Endothelial cell of umbilical vein (primary cell): ENCODE measurements around the gene TTC34. TPM values are rescaled to one million over a fixed set of nuclear protein-coding genes. Genes with fewer than 3 reads are reported as not detected.

Source experiments
- BruUV-seq: library from RNA; stranded (reverse); fragments of 400-500 nt; replicated peaks from 2 replicates; lab custom pipeline; 2021; lab: Mats Ljungman, UMichigan
- CTCF ChIA-PET: fragments of 300-600, 350-600 bp; sonication (Branson Sonifier 250); formaldehyde crosslinking; loops from one replicate; lab custom pipeline; 2021; ENCODE audit warnings: antibody characterized with exemption, inconsistent platforms; lab: Charles Lee
- POLR2A ChIA-PET: fragments of 300-600, 350-600 bp; sonication (Branson Sonifier 250); formaldehyde crosslinking; loops from one replicate; lab custom pipeline; 2021; ENCODE audit warnings: antibody characterized with exemption, inconsistent platforms; lab: Charles Lee
- DNase-seq: peaks from one replicate; pipeline ENCODE4 v3.0.0-alpha.2; 2011; ENCODE audit warnings: low read depth, low spot score
- FAIRE-seq: peaks from 2 replicates; lab custom pipeline; 2011; peaks lifted over from hg19 to GRCh38; lab: Jason Lieb, UNC
- H2AFZ ChIP-seq: 2 replicates; pipeline ENCODE4 v1.6.0; 2012; ENCODE audit warnings: low read depth, low read length, control low read depth, inconsistent platforms
- H3K27ac ChIP-seq: 2 replicates; pipeline ENCODE4 v1.5.1; 2011; ENCODE audit warnings: low read depth, mild to moderate bottlenecking, control low read depth, low read length, moderate library complexity; ENCODE audit not compliant: insufficient read depth
- H3K27me3 ChIP-seq, 2 experiments: 2 replicates each; pipeline versions ENCODE4 v1.6.0 to v1.6.1; 2011; ENCODE audit warnings: low read length in 2 of 2, mixed read lengths in 1 of 2; ENCODE audit not compliant: control insufficient read depth in 2 of 2, insufficient read depth in 2 of 2
- H3K36me3 ChIP-seq, 2 experiments: 2 replicates in 1 of 2; 3 replicates in 1 of 2; pipeline ENCODE4 v1.5.1; 2011; ENCODE audit warnings: low read length in 2 of 2, mild to moderate bottlenecking in 1 of 2, moderate library complexity in 1 of 2; ENCODE audit not compliant: control insufficient read depth in 2 of 2, insufficient read depth in 2 of 2; ENCODE audit errors: extremely low read depth in 1 of 2
- H3K4me1 ChIP-seq: 3 replicates; pipeline ENCODE4 v1.5.1; 2011; ENCODE audit warnings: mild to moderate bottlenecking, low read length; ENCODE audit not compliant: control insufficient read depth, insufficient read depth; ENCODE audit errors: extremely low read depth
- H3K4me2 ChIP-seq: 2 replicates; pipeline ENCODE4 v1.6.1; 2011; ENCODE audit warnings: low read length, control low read depth, mixed read lengths; ENCODE audit not compliant: insufficient read depth
- H3K4me3 ChIP-seq, 3 experiments: fragments of 200-600 bp in 1 of 3; sonication (generic), shearing (Covaris generic) in 1 of 3; replicated peaks in 1 of 3; 2 replicates each; pipeline ENCODE4 v1.5.1; 2011 to 2016; ENCODE audit warnings: control low read depth in 3 of 3, low read length in 3 of 3, mild to moderate bottlenecking in 2 of 3, inconsistent platforms in 1 of 3, low read depth in 1 of 3, moderate library complexity in 1 of 3; ENCODE audit not compliant: insufficient read depth in 1 of 3
- H3K79me2 ChIP-seq: 2 replicates; pipeline ENCODE4 v1.6.0; 2012; ENCODE audit warnings: low read length, inconsistent platforms; ENCODE audit not compliant: control insufficient read depth, insufficient read depth
- H3K9ac ChIP-seq: replicated peaks from 2 replicates; pipeline ENCODE3; 2011; ENCODE audit warnings: low read length, control low read depth; ENCODE audit not compliant: insufficient read depth; ENCODE audit errors: extremely low read depth
- H3K9me1 ChIP-seq: replicated peaks from 3 replicates; pipeline ENCODE4 v1.6.0; 2011; ENCODE audit warnings: mild to moderate bottlenecking, low read length; ENCODE audit not compliant: control insufficient read depth, insufficient read depth; ENCODE audit errors: extremely low read depth
- H3K9me3 ChIP-seq: replicated peaks from 2 replicates; pipeline ENCODE4 v1.5.1; 2012; ENCODE audit warnings: low read length, inconsistent platforms; ENCODE audit not compliant: control insufficient read depth, insufficient read depth
- H4K20me1 ChIP-seq: replicated peaks from 2 replicates; pipeline ENCODE3; 2011; ENCODE audit warnings: mild to moderate bottlenecking, low read length; ENCODE audit not compliant: control insufficient read depth, insufficient read depth; ENCODE audit errors: extremely low read depth
- EZH2 ChIP-seq: IDR thresholded peaks from 2 replicates; pipeline ENCODE4 v1.6.1; 2012; ENCODE audit warnings: borderline replicate concordance, low read depth, mild to moderate bottlenecking, moderate library complexity, low read length, inconsistent platforms; ENCODE audit not compliant: severe bottlenecking
- FOS ChIP-seq: IDR thresholded peaks from 2 replicates; pipeline ENCODE4 v1.6.1; 2011; ENCODE audit warnings: mild to moderate bottlenecking, low read length, moderate library complexity, borderline replicate concordance; ENCODE audit not compliant: insufficient read depth
- GATA2 ChIP-seq: IDR thresholded peaks from 2 replicates; pipeline ENCODE4 v1.7.0; 2011; ENCODE audit warnings: low read depth, mild to moderate bottlenecking, moderate library complexity, mixed read lengths, low read length; ENCODE audit not compliant: insufficient read length, insufficient read depth
- JUN ChIP-seq: IDR thresholded peaks from 2 replicates; pipeline ENCODE4 v1.6.1; 2011; ENCODE audit warnings: borderline replicate concordance, low read depth; ENCODE audit not compliant: insufficient read length, insufficient read depth
- MYC ChIP-seq: IDR thresholded peaks from one replicate; pipeline ENCODE4 v1.6.1; 2011; ENCODE audit warnings: mild to moderate bottlenecking, low read depth, low read length
- POLR2A ChIP-seq: IDR thresholded peaks from 2 replicates; pipeline ENCODE4 v1.6.1; 2012; ENCODE audit warnings: low read depth, mild to moderate bottlenecking, control low read depth, low read length
- POLR2AphosphoS5 ChIP-seq: IDR thresholded peaks from 2 replicates; pipeline ENCODE4 v1.6.1; 2012; ENCODE audit warnings: low read depth, mild to moderate bottlenecking, control low read depth, low read length, moderate library complexity; ENCODE audit not compliant: insufficient read depth
- dilution Hi-C: fragments of 300-500 bp; cut with MboI; formaldehyde crosslinking; loops from one replicate; pipeline ENCODE4 v1.15.0; 2019; ENCODE audit warnings: low sequenced_read_pairs; ENCODE audit not compliant: extremely low pct_ligation_motif_present
- intact Hi-C: fragments of 100-400 bp; cut with micrococcal nuclease; formaldehyde crosslinking; loops from one replicate; pipeline ENCODE4 v1.10.0; 2022
- polyA plus RNA-seq, 4 experiments: library from polyadenylated mRNA; depleted of rRNA in 3 of 4; stranded (reverse) in 3 of 4; unstranded in 1 of 4; fragments of >200 nt; gene quantifications; 2 replicates each; pipeline versions ENCODE4 v1.2.1 to v1.2.3, GENCODE V29; 2011 to 2012; ENCODE audit warnings: missing spikeins in 1 of 4
- total RNA-seq: library from RNA; stranded (reverse); gene quantifications from 2 replicates; pipeline ENCODE4 v1.2.3, GENCODE V29; 2021
- TF ChIP-seq, protein P1 (sequence below), 2 donors: IDR thresholded peaks; 1 replicate in 1 of 2; 2 replicates in 1 of 2; pipeline ENCODE4 v1.5.1; 2011; ENCODE audit warnings: low read length in 2 of 2, mild to moderate bottlenecking in 2 of 2, moderate library complexity in 2 of 2, control low read depth in 1 of 2, inconsistent platforms in 1 of 2, low read depth in 1 of 2; ENCODE audit not compliant: insufficient read depth in 1 of 2; ENCODE audit errors: extremely low read depth in 1 of 2
- TF ChIP-seq, protein P2 (sequence below): IDR thresholded peaks from 2 replicates; pipeline ENCODE4 v1.6.1; 2011; ENCODE audit not compliant: insufficient read depth, insufficient read length

Gene TTC34
- total and polyA plus RNA-seq, 2 donors (not counting 3 experiments of a cell fraction or from before 2014, with no cell fraction given), result 0.08 to 0.77 TPM

DNA sequence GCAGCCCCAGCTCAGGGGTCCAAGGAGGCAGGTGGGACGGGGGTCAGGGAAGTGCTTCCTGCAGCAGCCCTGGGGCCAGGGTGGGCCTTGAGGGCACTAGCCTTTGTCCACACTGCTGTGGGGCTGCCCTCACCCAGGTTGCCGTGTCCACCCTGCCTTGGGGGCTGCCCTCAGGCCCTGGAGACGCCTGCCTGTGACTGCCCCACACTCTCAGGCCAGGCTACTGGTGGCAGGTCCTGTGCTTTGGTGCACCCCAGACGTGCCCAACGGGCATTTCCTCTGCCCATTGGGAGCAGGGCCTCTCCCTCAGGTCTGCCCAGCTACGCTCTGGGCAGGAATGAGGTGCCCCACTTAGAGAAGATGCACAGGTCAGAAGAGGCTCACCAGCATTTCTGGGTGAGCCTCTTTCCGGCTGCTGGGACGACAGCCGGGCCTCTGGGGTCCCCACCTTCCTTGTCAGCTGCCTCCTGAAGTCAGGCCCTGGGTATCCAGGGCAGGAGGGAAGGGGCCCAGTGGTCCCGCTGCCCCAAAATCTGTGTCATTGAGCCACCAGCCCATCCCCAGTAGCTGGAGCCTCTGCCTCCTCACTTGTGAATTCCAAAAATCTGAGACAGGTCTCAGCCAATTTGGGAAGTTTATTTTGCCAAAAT, 166.0 kb downstream of the TTC34 start:
- H3K9me3 ChIP-seq, result peaks cover 1% of the 10 kb centered on the region
- H3K9me1 ChIP-seq, result no peaks in the 10 kb centered on the region
- no peak overlapping the region for H3K27ac ChIP-seq
- BruUV-seq, result no TSS peak
- ChIA-PET CTCF (no interaction called here), POLR2A (no interaction called here)
- DNase-seq, result no peak
- H3K27me3 ChIP-seq, result no peaks in the 10 kb centered on the region
- no peak overlapping the region for H3K4me2 ChIP-seq
- H4K20me1 ChIP-seq, result no peaks in the 10 kb centered on the region
- H3K36me3 ChIP-seq, result no peaks in the 10 kb centered on the region
- no peaks in the 10 kb centered on the region for H3K4me1 ChIP-seq
- dilution Hi-C loops, result no loop called here
- no peak overlapping the region for H3K4me3 ChIP-seq
- H3K9ac ChIP-seq, result no peak overlapping the region
- TF ChIP-seq JUN (no peak), MYC (no peak), POLR2A (no peak), POLR2AphosphoS5 (no peak), GATA2 (no peak), FOS (no peak), EZH2 (no peak)
- TF ChIP-seq, protein P1, sequence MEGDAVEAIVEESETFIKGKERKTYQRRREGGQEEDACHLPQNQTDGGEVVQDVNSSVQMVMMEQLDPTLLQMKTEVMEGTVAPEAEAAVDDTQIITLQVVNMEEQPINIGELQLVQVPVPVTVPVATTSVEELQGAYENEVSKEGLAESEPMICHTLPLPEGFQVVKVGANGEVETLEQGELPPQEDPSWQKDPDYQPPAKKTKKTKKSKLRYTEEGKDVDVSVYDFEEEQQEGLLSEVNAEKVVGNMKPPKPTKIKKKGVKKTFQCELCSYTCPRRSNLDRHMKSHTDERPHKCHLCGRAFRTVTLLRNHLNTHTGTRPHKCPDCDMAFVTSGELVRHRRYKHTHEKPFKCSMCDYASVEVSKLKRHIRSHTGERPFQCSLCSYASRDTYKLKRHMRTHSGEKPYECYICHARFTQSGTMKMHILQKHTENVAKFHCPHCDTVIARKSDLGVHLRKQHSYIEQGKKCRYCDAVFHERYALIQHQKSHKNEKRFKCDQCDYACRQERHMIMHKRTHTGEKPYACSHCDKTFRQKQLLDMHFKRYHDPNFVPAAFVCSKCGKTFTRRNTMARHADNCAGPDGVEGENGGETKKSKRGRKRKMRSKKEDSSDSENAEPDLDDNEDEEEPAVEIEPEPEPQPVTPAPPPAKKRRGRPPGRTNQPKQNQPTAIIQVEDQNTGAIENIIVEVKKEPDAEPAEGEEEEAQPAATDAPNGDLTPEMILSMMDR (IDR thresholded peaks at IDR 0.05; ENCODE audit: extremely low read depth in 1 of 2, insufficient read depth in 1 of 2, low read depth in 1 of 2, low read length in 2 of 2), result no peak
- TF ChIP-seq, protein P2, sequence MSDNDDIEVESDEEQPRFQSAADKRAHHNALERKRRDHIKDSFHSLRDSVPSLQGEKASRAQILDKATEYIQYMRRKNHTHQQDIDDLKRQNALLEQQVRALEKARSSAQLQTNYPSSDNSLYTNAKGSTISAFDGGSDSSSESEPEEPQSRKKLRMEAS, result no peak
- FAIRE-seq, result no peak
- H2AFZ ChIP-seq, result no peak overlapping the region
- no peaks in the 10 kb centered on the region for H3K79me2 ChIP-seq
- intact Hi-C loops, result no loop called here
